Fibroblast of lung (primary cell): ENCODE data around the gene GTF3C6. TPM values are rescaled to one million over a fixed set of nuclear protein-coding genes. Genes with fewer than 3 reads are reported as not detected.

Experiments
- DNase-seq, 2 donors: peaks; one replicate each; pipeline versions ENCODE4 v3.0.0 to v3.0.0-alpha.2; 2010; ENCODE audit warnings: low read depth in 2 of 2
- H2AFZ ChIP-seq: 2 replicates; pipeline ENCODE4 v1.5.1; 2012; ENCODE audit warnings: low read length, control low read depth, inconsistent platforms
- H3K27ac ChIP-seq: 2 replicates; pipeline ENCODE4 v1.5.1; 2011; ENCODE audit warnings: low read length, control low read depth; ENCODE audit not compliant: insufficient read depth
- H3K27me3 ChIP-seq: 2 replicates; pipeline ENCODE4 v1.5.1; 2011; ENCODE audit warnings: mild to moderate bottlenecking, low read length; ENCODE audit not compliant: control insufficient read depth, insufficient read depth
- H3K36me3 ChIP-seq: 2 replicates; pipeline ENCODE4 v1.5.1; 2011; ENCODE audit warnings: low read length; ENCODE audit not compliant: control insufficient read depth, insufficient read depth
- H3K4me1 ChIP-seq: 2 replicates; pipeline ENCODE4 v1.5.1; 2011; ENCODE audit warnings: low read length; ENCODE audit not compliant: control insufficient read depth, insufficient read depth; ENCODE audit errors: extremely low read depth
- H3K4me2 ChIP-seq: 2 replicates; pipeline ENCODE4 v1.5.1; 2011; ENCODE audit warnings: low read length, control low read depth; ENCODE audit not compliant: insufficient read depth; ENCODE audit errors: extremely low read depth
- H3K4me3 ChIP-seq, 4 experiments: fragments of 200-600 bp in 1 of 4; sonication (generic) in 1 of 4; replicated peaks in 1 of 4; 2 replicates each; pipeline ENCODE4 v1.5.1; 2011 to 2016; ENCODE audit warnings: low read length in 4 of 4, low read depth in 3 of 4, mild to moderate bottlenecking in 3 of 4, control low read depth in 2 of 4, inconsistent platforms in 1 of 4, mixed read lengths in 1 of 4; ENCODE audit not compliant: insufficient read depth in 1 of 4; ENCODE audit errors: control extremely low read depth in 1 of 4
- H3K79me2 ChIP-seq: 2 replicates; pipeline ENCODE4 v1.5.1; 2012; ENCODE audit warnings: mild to moderate bottlenecking, low read length, inconsistent platforms; ENCODE audit not compliant: control insufficient read depth, insufficient read depth
- H3K9ac ChIP-seq: 2 replicates; pipeline ENCODE4 v1.5.1; 2011; ENCODE audit warnings: mild to moderate bottlenecking, low read length, control low read depth; ENCODE audit not compliant: insufficient read depth
- H3K9me3 ChIP-seq: 2 replicates; pipeline ENCODE4 v1.5.1; 2012; ENCODE audit warnings: low read depth, low read length; ENCODE audit not compliant: control insufficient read depth, insufficient read depth
- H4K20me1 ChIP-seq: 2 replicates; pipeline ENCODE4 v1.5.1; 2011; ENCODE audit warnings: low read length; ENCODE audit not compliant: control insufficient read depth, insufficient read depth; ENCODE audit errors: extremely low read depth
- EZH2 ChIP-seq: IDR thresholded peaks from 2 replicates; pipeline ENCODE4 v1.5.1; 2012; ENCODE audit warnings: low read length, control low read depth, mild to moderate bottlenecking; ENCODE audit errors: missing control alignments
- polyA plus RNA-seq, 2 donors: library from polyadenylated mRNA; depleted of rRNA in 1 of 2; stranded (reverse) in 1 of 2; unstranded in 1 of 2; fragments of >200 nt; gene quantifications; 2 replicates each; pipeline ENCODE4 v1.2.1, GENCODE V29; 2011 to 2012; ENCODE audit warnings: missing spikeins in 1 of 2
- total RNA-seq: library from RNA; depleted of rRNA; stranded (reverse); fragments of >200 nt; gene quantifications from 2 replicates; pipeline ENCODE4 v1.2.1, GENCODE V29; 2014
- TF ChIP-seq, protein P1 (sequence below), 2 donors: IDR thresholded peaks in 1 of 2; conservative IDR thresholded peaks in 1 of 2; 1 replicate in 1 of 2; 2 replicates in 1 of 2; pipeline ENCODE4 v1.5.1; 2011 to 2012; ENCODE audit warnings: low read length in 2 of 2, control low read depth in 1 of 2, inconsistent platforms in 1 of 2, low read depth in 1 of 2, mild to moderate bottlenecking in 1 of 2

The GTF3C6 gene
- total and polyA plus RNA-seq, 2 donors (not counting 1 experiment from before 2014, with no cell fraction given): 44.3 to 74.4 TPM

DNA sequence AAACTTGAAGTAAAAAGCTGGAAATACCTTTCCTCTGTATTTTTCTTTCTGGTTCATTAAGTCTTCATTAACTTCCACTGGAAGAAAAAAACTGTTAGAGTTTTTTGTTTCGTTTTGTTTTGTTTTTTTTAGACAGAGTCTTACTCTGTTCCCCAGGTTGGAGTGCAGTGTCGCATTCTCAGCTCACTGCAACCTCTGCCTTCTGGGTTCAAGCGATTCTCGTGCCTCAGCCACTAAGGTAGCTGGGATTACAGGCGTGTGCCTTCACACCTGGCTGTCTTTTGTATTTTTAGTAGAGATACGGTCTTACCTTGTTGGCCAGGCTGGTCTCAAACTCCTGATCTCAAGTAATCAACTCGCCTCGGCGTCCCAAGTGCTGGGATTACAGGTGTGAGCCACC is 38.2 kb downstream of the GTF3C6 start:
- no peaks in the 10 kb centered on the region for H4K20me1 ChIP-seq
- H3K27ac ChIP-seq: no peak overlapping the region
- H3K4me2 ChIP-seq: no peak overlapping the region
- H3K4me1 ChIP-seq: no peaks in the 10 kb centered on the region
- H2AFZ ChIP-seq: no peak overlapping the region
- H3K9me3 ChIP-seq: no peaks in the 10 kb centered on the region
- H3K36me3 ChIP-seq: peaks cover 6% of the 10 kb centered on the region
- no peak overlapping the region for H3K4me3 ChIP-seq
- no peak overlapping the region for H3K9ac ChIP-seq
- H3K79me2 ChIP-seq: no peaks in the 10 kb centered on the region
- H3K27me3 ChIP-seq: no peaks in the 10 kb centered on the region
- TF ChIP-seq EZH2: no peak
- TF ChIP-seq, protein P1, sequence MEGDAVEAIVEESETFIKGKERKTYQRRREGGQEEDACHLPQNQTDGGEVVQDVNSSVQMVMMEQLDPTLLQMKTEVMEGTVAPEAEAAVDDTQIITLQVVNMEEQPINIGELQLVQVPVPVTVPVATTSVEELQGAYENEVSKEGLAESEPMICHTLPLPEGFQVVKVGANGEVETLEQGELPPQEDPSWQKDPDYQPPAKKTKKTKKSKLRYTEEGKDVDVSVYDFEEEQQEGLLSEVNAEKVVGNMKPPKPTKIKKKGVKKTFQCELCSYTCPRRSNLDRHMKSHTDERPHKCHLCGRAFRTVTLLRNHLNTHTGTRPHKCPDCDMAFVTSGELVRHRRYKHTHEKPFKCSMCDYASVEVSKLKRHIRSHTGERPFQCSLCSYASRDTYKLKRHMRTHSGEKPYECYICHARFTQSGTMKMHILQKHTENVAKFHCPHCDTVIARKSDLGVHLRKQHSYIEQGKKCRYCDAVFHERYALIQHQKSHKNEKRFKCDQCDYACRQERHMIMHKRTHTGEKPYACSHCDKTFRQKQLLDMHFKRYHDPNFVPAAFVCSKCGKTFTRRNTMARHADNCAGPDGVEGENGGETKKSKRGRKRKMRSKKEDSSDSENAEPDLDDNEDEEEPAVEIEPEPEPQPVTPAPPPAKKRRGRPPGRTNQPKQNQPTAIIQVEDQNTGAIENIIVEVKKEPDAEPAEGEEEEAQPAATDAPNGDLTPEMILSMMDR (conservative IDR thresholded peaks at IDR 0.05 in 1 of 2, IDR thresholded peaks at IDR 0.05 in 1 of 2; ENCODE audit: low read depth in 1 of 2, low read length in 2 of 2): no peak
- DNase-seq: no peak

DNA sequence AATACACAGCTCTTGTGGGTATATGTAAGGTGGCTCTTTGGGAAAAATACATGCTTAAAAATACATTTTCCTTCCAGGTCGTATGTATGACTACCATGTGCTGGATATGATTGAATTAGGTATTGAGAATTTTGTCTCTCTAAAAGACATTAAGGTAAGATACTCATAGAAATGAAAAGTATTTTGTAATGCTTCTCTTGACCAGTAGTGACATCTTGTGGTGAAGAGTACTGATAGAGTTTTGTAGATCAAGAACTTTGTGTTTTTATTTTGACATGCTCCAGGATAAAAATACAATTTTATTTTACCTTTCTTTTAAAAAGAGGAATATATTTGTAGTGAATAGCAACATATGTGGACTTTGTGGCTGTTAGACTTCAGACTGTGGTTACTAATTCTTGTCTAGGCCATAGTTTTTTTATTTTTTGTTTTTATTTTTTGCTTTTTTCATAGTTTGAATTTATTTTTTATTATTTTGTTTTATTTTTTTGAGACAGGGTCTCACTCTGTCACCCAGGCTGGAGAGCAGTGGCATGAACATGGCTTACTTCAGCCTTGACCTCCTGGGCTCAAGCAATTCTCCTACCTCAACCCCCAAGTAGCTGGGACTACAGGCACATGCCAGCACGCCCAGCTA is 41.2 kb downstream of the GTF3C6 start:
- Histone ChIP-seq H3K4me3 (no peak overlapping the region), H3K36me3 (peaks cover 8% of the 10 kb centered on the region), H3K79me2 (no peaks in the 10 kb centered on the region), H4K20me1 (no peaks in the 10 kb centered on the region), H3K27me3 (no peaks in the 10 kb centered on the region), H3K27ac (no peak overlapping the region), H3K4me1 (no peaks in the 10 kb centered on the region), H3K4me2 (no peak overlapping the region), H3K9me3 (no peaks in the 10 kb centered on the region), H3K9ac (no peak overlapping the region), H2AFZ (no peak overlapping the region)
- TF ChIP-seq EZH2: no peak
- TF ChIP-seq, protein P1 (conservative IDR thresholded peaks at IDR 0.05 in 1 of 2, IDR thresholded peaks at IDR 0.05 in 1 of 2; ENCODE audit: low read depth in 1 of 2, low read length in 2 of 2): peak in 1 of 2 donors; percentile 47
- DNase-seq: peak; percentile 11 to 58

DNA sequence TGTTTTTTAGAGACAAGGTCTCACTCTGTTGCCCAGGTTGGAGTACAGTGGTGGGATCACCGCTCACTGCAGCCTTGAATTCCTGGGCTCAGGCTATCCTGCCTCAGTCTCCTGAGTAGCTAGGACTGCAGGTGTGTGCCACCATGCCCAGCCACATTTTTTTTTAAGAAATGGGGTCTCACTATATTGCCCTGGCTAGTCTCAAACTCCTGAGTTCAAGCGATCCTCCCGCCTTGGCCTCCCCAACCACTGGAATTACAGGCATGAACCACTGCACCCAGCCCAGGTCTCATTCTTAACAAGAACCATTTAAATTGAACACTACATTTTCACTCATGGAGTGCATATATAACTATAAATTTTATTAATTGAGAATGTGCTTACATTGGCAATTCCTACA is 43.8 kb downstream of the GTF3C6 start:
- H3K36me3 ChIP-seq: peaks cover 9% of the 10 kb centered on the region
- no peaks in the 10 kb centered on the region for H3K4me1 ChIP-seq
- no peak overlapping the region for H3K9ac ChIP-seq
- no peaks in the 10 kb centered on the region for H3K27me3 ChIP-seq
- no peak overlapping the region for H3K4me2 ChIP-seq
- no peaks in the 10 kb centered on the region for H3K9me3 ChIP-seq
- H3K4me3 ChIP-seq: no peak overlapping the region
- H2AFZ ChIP-seq: no peak overlapping the region
- H3K27ac ChIP-seq: no peak overlapping the region
- no peaks in the 10 kb centered on the region for H3K79me2 ChIP-seq
- H4K20me1 ChIP-seq: no peaks in the 10 kb centered on the region
- TF ChIP-seq, protein P1 (conservative IDR thresholded peaks at IDR 0.05 in 1 of 2, IDR thresholded peaks at IDR 0.05 in 1 of 2; ENCODE audit: low read depth in 1 of 2, low read length in 2 of 2): no peak
- no peak for TF ChIP-seq EZH2
- DNase-seq: no peak
